Measurements from ENCODE around the gene FAM89A. TPM values are rescaled to one million over a fixed set of nuclear protein-coding genes. Genes with fewer than 3 reads are reported as not detected.

Gene FAM89A
- total RNA-seq, 2 donors from 2014 or later: 14.3 to 35.3 TPM

DNA sequence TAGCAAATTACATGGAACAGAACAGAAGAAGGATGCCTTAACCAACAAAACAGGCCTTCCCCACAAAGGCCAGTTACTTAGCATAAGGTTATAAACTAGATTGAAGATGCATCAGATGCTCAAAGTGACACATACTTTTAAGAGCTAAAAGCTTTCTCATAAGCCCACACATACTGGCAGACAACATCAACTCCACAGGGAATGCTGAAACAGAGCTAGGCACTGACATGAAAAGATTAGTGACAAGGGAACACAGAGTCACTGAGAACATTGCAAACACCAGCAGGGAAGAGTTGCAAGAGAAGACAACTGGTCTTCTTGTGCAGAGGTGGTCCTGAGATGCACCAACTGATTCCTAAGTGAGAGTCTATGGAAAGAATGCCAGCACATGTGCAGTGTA is 68.3 kb downstream of the FAM89A start:
- ATAC-seq (no peak), DNase-seq (no peak)
- H3K36me3 ChIP-seq (replicated peaks in 1 of 2; ENCODE audit: insufficient read depth in 1 of 2, low read depth in 2 of 2): no peaks in the 10 kb centered on the region
- no peak for TF ChIP-seq POLR2A (IDR thresholded peaks at IDR 0.05)
- TF ChIP-seq, protein P1, sequence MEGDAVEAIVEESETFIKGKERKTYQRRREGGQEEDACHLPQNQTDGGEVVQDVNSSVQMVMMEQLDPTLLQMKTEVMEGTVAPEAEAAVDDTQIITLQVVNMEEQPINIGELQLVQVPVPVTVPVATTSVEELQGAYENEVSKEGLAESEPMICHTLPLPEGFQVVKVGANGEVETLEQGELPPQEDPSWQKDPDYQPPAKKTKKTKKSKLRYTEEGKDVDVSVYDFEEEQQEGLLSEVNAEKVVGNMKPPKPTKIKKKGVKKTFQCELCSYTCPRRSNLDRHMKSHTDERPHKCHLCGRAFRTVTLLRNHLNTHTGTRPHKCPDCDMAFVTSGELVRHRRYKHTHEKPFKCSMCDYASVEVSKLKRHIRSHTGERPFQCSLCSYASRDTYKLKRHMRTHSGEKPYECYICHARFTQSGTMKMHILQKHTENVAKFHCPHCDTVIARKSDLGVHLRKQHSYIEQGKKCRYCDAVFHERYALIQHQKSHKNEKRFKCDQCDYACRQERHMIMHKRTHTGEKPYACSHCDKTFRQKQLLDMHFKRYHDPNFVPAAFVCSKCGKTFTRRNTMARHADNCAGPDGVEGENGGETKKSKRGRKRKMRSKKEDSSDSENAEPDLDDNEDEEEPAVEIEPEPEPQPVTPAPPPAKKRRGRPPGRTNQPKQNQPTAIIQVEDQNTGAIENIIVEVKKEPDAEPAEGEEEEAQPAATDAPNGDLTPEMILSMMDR (IDR thresholded peaks at IDR 0.05): no peak
- no peaks in the 10 kb centered on the region for H3K9me3 ChIP-seq
- peaks cover 23% of the 10 kb centered on the region for H3K4me1 ChIP-seq
- intact Hi-C loops (cut with DNase I): no loop called here
- no peak overlapping the region for H3K27ac ChIP-seq
- H3K27me3 ChIP-seq: no peaks in the 10 kb centered on the region
- no peak overlapping the region for H3K4me3 ChIP-seq

DNA sequence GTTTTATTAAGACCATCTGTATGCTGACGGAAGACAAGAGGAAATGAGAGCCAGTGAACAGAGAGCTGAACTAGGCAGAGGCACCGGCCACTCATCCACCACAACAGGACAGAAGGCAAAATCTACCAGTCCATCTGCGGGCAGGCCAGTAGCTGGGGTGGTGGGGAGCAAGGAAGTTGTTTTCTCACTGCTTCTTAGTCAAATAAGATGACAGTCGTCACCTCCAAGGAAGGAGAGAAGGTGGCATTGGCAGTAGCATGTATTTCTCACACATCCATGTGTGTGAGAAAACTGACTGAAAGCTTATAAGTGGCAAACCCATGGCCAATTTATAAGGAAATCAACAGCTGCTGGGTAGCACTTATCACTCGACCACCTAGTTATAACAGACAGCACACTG is 69.6 kb downstream of the FAM89A start:
- Histone ChIP-seq H3K9me3 (no peaks in the 10 kb centered on the region), H3K36me3 (replicated peaks in 1 of 2; ENCODE audit: insufficient read depth in 1 of 2, low read depth in 2 of 2) (no peaks in the 10 kb centered on the region), H3K27ac (no peak overlapping the region), H3K27me3 (no peaks in the 10 kb centered on the region), H3K4me3 (no peak overlapping the region), H3K4me1 (peaks cover 21% of the 10 kb centered on the region)
- 81 to 86% methylated on average over 5 of the region's 5 CpGs for WGBS, 2 donors
- TF ChIP-seq, protein P1 (IDR thresholded peaks at IDR 0.05): no peak
- no peak for TF ChIP-seq POLR2A (IDR thresholded peaks at IDR 0.05)
- DNase-seq (no peak), ATAC-seq (no peak)
- intact Hi-C loops (cut with DNase I): no loop called here

MicroRNAs within 50 kb of the gene (microRNA counts, 767-probe panel; counts per million panel counts)
- 0 to 736 counts per million in 2 donors for microRNA hsa-miR-1182

Other genes starting within 250 kb of the FAM89A start
- gene C1orf198, start 171.7 kb downstream of the FAM89A start, total RNA-seq: 10 to 100 TPM; 29.0 to 66.7 TPM
- 10 to 100 TPM; 18.2 to 24.4 TPM for gene TTC13, start 61.4 kb downstream of the FAM89A start, total RNA-seq
- 10 to 100 TPM; 11.5 to 23.6 TPM for gene ARV1, start 61.2 kb downstream of the FAM89A start, total RNA-seq
- gene TRIM67, start 121.8 kb upstream of the FAM89A start, total RNA-seq: under 1 TPM in 1 of 2 donors, not detected in 1; under 0.01 TPM
- 10 to 100 TPM; 18.1 to 27.0 TPM for gene GNPAT, start 201.0 kb upstream of the FAM89A start, total RNA-seq